Neuronal stem cell (in vitro differentiated cells): ENCODE data around the gene NUDCD3.

Experiments
- DNase-seq: peaks from one replicate; pipeline ENCODE4 v3.0.0-alpha.2; 2013; ENCODE audit warnings: low spot score
- H2AFZ ChIP-seq: one replicate; pipeline ENCODE4 v1.6.1; 2013; ENCODE audit warnings: mild to moderate bottlenecking, low read length, inconsistent platforms
- H2AK5ac ChIP-seq: 2 replicates; pipeline ENCODE4 v1.6.1; 2013; ENCODE audit warnings: low read depth, mild to moderate bottlenecking, inconsistent platforms, low read length, moderate library complexity, mixed read lengths
- H2BK120ac ChIP-seq: 2 replicates; pipeline ENCODE4 v1.6.1; 2013; ENCODE audit warnings: low read depth, mild to moderate bottlenecking, inconsistent platforms, low read length, moderate library complexity, mixed read lengths
- H2BK12ac ChIP-seq: one replicate; pipeline ENCODE4 v1.6.1; 2013; ENCODE audit warnings: low read length, inconsistent platforms
- H2BK15ac ChIP-seq: 2 replicates; pipeline ENCODE4 v1.6.1; 2013; ENCODE audit warnings: mild to moderate bottlenecking, low read length, inconsistent platforms, mixed read lengths
- H2BK5ac ChIP-seq: one replicate; pipeline ENCODE4 v1.6.1; 2013; ENCODE audit warnings: inconsistent platforms, mild to moderate bottlenecking, low read length, moderate library complexity
- H3K14ac ChIP-seq: one replicate; pipeline ENCODE4 v1.6.1; 2013; ENCODE audit warnings: low read length, inconsistent platforms
- H3K18ac ChIP-seq: 2 replicates; pipeline ENCODE4 v1.6.1; 2013; ENCODE audit warnings: low read length, inconsistent platforms
- H3K23ac ChIP-seq: 2 replicates; pipeline ENCODE4 v1.6.1; 2013; ENCODE audit warnings: low read depth, mild to moderate bottlenecking, mixed read lengths, low read length, inconsistent platforms; ENCODE audit not compliant: poor library complexity
- H3K27ac ChIP-seq: replicated peaks from 3 replicates; pipeline ENCODE4 v1.5.1; 2013; ENCODE audit warnings: low read length, inconsistent platforms
- H3K27me3 ChIP-seq, 3 experiments: 2 replicates each; pipeline ENCODE4 v1.6.1; 2013; ENCODE audit warnings: low read length in 3 of 3, mild to moderate bottlenecking in 2 of 3, inconsistent platforms in 1 of 3, low read depth in 1 of 3, mixed read lengths in 1 of 3, moderate library complexity in 1 of 3; ENCODE audit not compliant: control insufficient read depth in 3 of 3, insufficient read depth in 3 of 3
- H3K36me3 ChIP-seq, 2 donors: replicated peaks in 1 of 2; 2 replicates each; pipeline ENCODE4 v1.6.1; 2013; ENCODE audit warnings: low read length in 2 of 2; ENCODE audit not compliant: control insufficient read depth in 2 of 2, insufficient read depth in 2 of 2
- H3K4ac ChIP-seq: 2 replicates; pipeline ENCODE4 v1.6.1; 2013; ENCODE audit warnings: inconsistent platforms, mild to moderate bottlenecking, low read length, moderate library complexity
- H3K4me1 ChIP-seq, 2 donors: 1 replicate in 1 of 2; 2 replicates in 1 of 2; pipeline ENCODE4 v1.6.1; 2013; ENCODE audit warnings: low read length in 2 of 2, low read depth in 1 of 2; ENCODE audit not compliant: control insufficient read depth in 2 of 2, insufficient read depth in 1 of 2
- H3K4me2 ChIP-seq: one replicate; pipeline ENCODE4 v1.6.1; 2013; ENCODE audit warnings: mild to moderate bottlenecking, low read length, inconsistent platforms; ENCODE audit not compliant: insufficient read depth, poor library complexity, severe bottlenecking
- H3K4me3 ChIP-seq, 2 donors: 2 replicates each; pipeline ENCODE4 v1.5.1; 2013; ENCODE audit warnings: low read length in 2 of 2, mild to moderate bottlenecking in 2 of 2, inconsistent platforms in 1 of 2, moderate library complexity in 1 of 2
- H3K79me1 ChIP-seq: one replicate; pipeline ENCODE4 v1.6.1; 2013; ENCODE audit warnings: low read depth, mild to moderate bottlenecking, inconsistent platforms, low read length, moderate library complexity
- H3K9ac ChIP-seq: one replicate; pipeline ENCODE4 v1.6.1; 2013; ENCODE audit warnings: mild to moderate bottlenecking, low read depth, low read length, inconsistent platforms; ENCODE audit not compliant: poor library complexity
- H3K9me3 ChIP-seq, 2 donors: replicated peaks in 1 of 2; 2 replicates each; pipeline versions ENCODE3 to v1.6.1; 2013; ENCODE audit warnings: low read length in 2 of 2, mild to moderate bottlenecking in 2 of 2, inconsistent platforms in 1 of 2, low read depth in 1 of 2, mixed read lengths in 1 of 2, moderate library complexity in 1 of 2; ENCODE audit not compliant: control insufficient read depth in 2 of 2, insufficient read depth in 1 of 2
- H4K8ac ChIP-seq: one replicate; pipeline ENCODE4 v1.6.1; 2013; ENCODE audit warnings: low read depth, mild to moderate bottlenecking, inconsistent platforms, low read length, moderate library complexity
- H4K91ac ChIP-seq: one replicate; pipeline ENCODE4 v1.6.1; 2013; ENCODE audit warnings: low read length, low read depth, mild to moderate bottlenecking, inconsistent platforms; ENCODE audit not compliant: poor library complexity
- WGBS, 2 donors: extraction: QIAGEN DNeasy Blood & Tissue Kit; methylation state at CpG; one replicate each; pipeline ENCODE4 v1.1.7; 2013; ENCODE audit warnings: missing lambda C conversion rate in 2 of 2, mixed read lengths in 1 of 2; ENCODE audit not compliant: insufficient read length in 2 of 2, insufficient replicate concordance in 1 of 2; ENCODE audit errors: extremely low coverage in 2 of 2; 5-methylcytosine and 5-hydroxymethylcytosine counted together

NUDCD3 gene

DNA sequence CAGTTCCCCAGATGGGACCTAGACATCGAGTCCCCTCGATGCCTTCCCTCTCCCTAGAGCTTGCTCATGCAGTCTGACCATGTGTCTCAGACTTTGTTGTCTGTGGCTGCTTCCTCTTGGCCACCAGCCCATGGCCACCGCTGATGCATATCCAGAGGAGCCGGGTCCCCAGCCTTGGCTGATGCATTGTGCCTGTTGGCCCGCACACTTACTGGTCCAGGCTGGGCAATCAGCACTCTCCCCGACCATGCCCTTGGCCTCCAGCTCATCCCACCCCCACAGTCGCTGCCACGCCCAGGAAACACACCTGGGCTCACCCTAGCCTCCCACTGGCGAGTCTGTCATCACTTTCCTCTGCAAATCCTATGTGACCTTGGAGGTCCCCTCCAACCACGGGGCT is 40.5 kb upstream of the NUDCD3 start:
- Histone ChIP-seq H3K9ac (no peak overlapping the region), H3K27ac (no peak overlapping the region), H3K23ac (peak overlapping the region; percentile 80), H3K27me3 (no peaks in the 10 kb centered on the region), H3K4me2 (no peak overlapping the region), H2BK5ac (no peak overlapping the region), H3K36me3 (no peaks in the 10 kb centered on the region), H4K8ac (no peak overlapping the region), H3K18ac (no peak overlapping the region), H2AFZ (no peak overlapping the region), H2BK12ac (no peak overlapping the region), H3K4me1 (peaks cover 0 to 2% of the 10 kb centered on the region in 2 donors), H3K14ac (peak overlapping the region; percentile 4), H2AK5ac (peak overlapping the region; percentile 40), H3K4me3 (no peak overlapping the region), H2BK120ac (no peak overlapping the region), H3K9me3 (peaks cover 0 to 2% of the 10 kb centered on the region in 2 donors), H4K91ac (no peak overlapping the region), H3K4ac (no peak overlapping the region), H2BK15ac (no peak overlapping the region), H3K79me1 (no peaks in the 10 kb centered on the region)
- WGBS, 2 donors = no CpG with 5 or more reads among the region's 10 CpGs
- no peak for DNase-seq

DNA sequence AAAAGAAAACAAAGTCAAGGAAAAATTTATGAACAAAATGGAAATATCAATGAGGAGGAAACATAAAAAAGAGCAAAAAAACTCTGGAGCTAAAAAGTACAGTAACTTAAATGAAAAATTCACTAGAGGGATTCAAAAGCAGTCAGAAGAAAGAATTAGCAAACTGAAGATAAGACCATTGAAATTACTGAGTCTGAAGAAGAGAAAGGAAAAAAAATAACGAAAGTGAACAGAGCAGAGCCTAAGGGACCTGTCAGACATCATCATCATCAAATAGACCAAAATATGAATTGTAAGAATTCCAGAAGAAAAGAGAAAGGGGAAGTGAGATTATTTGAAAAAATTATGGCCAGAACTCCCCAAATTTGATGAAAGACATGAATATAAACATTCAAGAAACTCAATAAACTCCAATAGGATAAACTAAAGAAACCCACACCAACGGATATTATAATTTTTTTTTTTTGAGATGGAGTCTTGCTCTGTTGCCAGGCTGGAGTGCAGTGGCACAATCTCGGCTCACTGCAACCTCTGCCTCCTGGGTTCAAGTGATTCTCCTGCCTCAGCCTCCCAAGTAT is 34.4 kb upstream of the NUDCD3 start:
- Histone ChIP-seq H3K27me3 (peaks cover 0 to 28% (median 0%) of the 10 kb centered on the region in 3 experiments), H2BK12ac (no peak overlapping the region), H3K9ac (no peak overlapping the region), H3K4me3 (no peak overlapping the region), H4K8ac (no peak overlapping the region), H2BK5ac (no peak overlapping the region), H3K4me1 (no peaks in the 10 kb centered on the region), H2BK15ac (no peak overlapping the region), H3K18ac (no peak overlapping the region), H3K4ac (no peak overlapping the region), H4K91ac (no peak overlapping the region), H2AFZ (no peak overlapping the region), H2AK5ac (no peak overlapping the region), H3K9me3 (peaks cover 0 to 2% of the 10 kb centered on the region in 2 donors), H3K36me3 (no peaks in the 10 kb centered on the region), H3K79me1 (no peaks in the 10 kb centered on the region), H3K23ac (no peak overlapping the region), H3K4me2 (no peak overlapping the region), H3K27ac (no peak overlapping the region), H3K14ac (no peak overlapping the region), H2BK120ac (no peak overlapping the region)
- DNase-seq = no peak
- no CpG with 5 or more reads among the region's 3 CpGs for WGBS, 2 donors

DNA sequence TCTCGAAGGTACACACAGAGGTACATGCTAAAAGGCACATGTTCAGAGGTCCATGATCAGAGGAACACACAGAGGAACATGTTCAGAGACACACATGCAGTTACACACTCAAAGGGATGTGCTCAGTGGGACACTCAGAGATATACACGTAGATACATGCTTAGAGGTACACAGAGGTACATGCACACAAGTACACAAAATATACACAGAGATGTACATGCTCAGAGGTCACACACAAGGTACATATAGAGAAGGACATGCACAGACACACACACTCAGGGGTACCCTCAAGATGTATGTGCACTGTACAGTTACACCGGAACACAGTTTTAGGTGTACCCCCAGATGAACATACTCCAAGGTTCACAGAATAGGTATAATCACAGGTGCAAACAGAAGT is 31.9 kb upstream of the NUDCD3 start:
- Histone ChIP-seq H2AFZ (no peak overlapping the region), H4K8ac (no peak overlapping the region), H2BK120ac (no peak overlapping the region), H2BK12ac (no peak overlapping the region), H3K4me2 (no peak overlapping the region), H3K9ac (no peak overlapping the region), H3K18ac (no peak overlapping the region), H3K4me3 (no peak overlapping the region), H3K79me1 (no peaks in the 10 kb centered on the region), H3K27ac (no peak overlapping the region), H3K4ac (no peak overlapping the region), H2BK15ac (no peak overlapping the region), H2AK5ac (no peak overlapping the region), H3K9me3 (no peaks in the 10 kb centered on the region), H4K91ac (no peak overlapping the region), H3K36me3 (no peaks in the 10 kb centered on the region), H3K27me3 (peaks cover 0 to 28% (median 0%) of the 10 kb centered on the region in 3 experiments), H3K4me1 (no peaks in the 10 kb centered on the region), H2BK5ac (no peak overlapping the region), H3K23ac (peak overlapping the region; percentile 25), H3K14ac (peak overlapping the region; percentile 44)
- no peak for DNase-seq
- WGBS, 2 donors = no CpG with 5 or more reads among the region's 3 CpGs

DNA sequence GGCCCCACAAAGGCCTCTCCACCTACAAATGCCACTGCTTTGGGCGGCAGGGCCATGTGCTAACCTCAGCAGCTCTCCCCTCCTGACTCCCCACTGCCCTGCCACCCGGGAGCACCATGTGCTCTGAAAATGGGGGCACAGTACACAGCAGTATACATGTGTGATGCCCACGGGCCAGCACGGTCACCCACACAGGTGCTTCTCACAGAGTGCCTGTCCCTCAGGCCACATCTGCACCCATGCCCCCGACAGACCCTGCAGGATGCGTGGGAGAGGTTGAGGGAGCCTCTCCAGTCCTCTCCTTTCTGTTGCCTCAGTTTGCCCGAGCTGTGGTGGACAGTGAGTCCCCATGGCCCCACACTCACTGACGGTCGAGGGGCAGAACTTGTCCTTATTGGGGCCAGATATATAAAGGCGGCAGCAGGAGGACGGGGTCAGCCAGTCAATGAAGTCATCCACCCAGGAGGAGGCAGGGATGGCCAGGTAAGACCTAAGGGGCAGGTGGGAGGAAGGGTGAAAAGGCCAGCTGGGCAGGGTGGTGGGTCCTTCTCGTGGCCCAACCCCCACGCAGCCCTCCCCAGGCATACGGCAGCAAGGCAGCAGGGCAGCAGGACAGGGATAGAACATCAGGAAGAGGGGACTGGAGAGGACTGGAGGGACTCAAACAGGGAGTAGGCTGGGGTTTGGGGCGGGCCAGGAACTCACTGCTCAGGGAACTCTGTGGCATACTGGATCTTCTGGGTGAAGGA is 31.1 kb upstream of the NUDCD3 start:
- no peaks in the 10 kb centered on the region for H3K79me1 ChIP-seq
- H3K27me3 ChIP-seq = peaks cover 0 to 32% (median 0%) of the 10 kb centered on the region in 3 experiments
- H2BK15ac ChIP-seq = no peak overlapping the region
- no peaks in the 10 kb centered on the region for H3K9me3 ChIP-seq
- no CpG with 5 or more reads among the region's 15 CpGs for WGBS, 2 donors
- H2BK5ac ChIP-seq = no peak overlapping the region
- H3K18ac ChIP-seq = no peak overlapping the region
- H2AK5ac ChIP-seq = peak overlapping the region; percentile 83
- H3K4me1 ChIP-seq = no peaks in the 10 kb centered on the region
- no peak overlapping the region for H2BK12ac ChIP-seq
- H3K27ac ChIP-seq = no peak overlapping the region
- H3K4me2 ChIP-seq = no peak overlapping the region
- peak overlapping the region; percentile 67 for H3K4ac ChIP-seq
- peak overlapping the region; percentile 30 for H3K9ac ChIP-seq
- no peak overlapping the region for H2BK120ac ChIP-seq
- no peak overlapping the region for H4K8ac ChIP-seq
- no peak for DNase-seq
- H3K14ac ChIP-seq = no peak overlapping the region
- H3K4me3 ChIP-seq = no peak overlapping the region
- H3K23ac ChIP-seq = no peak overlapping the region
- no peaks in the 10 kb centered on the region for H3K36me3 ChIP-seq
- H2AFZ ChIP-seq = no peak overlapping the region
- no peak overlapping the region for H4K91ac ChIP-seq
